H1 (cell line): Measurements from ENCODE around the gene COTL1. TPM values are rescaled to one million over a fixed set of nuclear protein-coding genes. Genes with fewer than 3 reads are reported as not detected.

ENCODE experiments used
- GABPA ChIP-seq: IDR thresholded peaks from 2 replicates; pipeline ENCODE4 v1.6.1; 2011; ENCODE audit warnings: mild to moderate bottlenecking, low read length, moderate library complexity, borderline replicate concordance; ENCODE audit not compliant: insufficient read depth
- polyA plus RNA-seq, 7 experiments: library from polyadenylated mRNA; depleted of rRNA in 3 of 7; stranded (reverse) in 5 of 7; unstranded in 2 of 7; fragments of >200 nt in 5 of 7; fragments of 200-250 nt in 2 of 7; gene quantifications; 1 replicate in 5 of 7; 2 replicates in 1 of 7; 4 replicates in 1 of 7; pipeline versions ENCODE4 v1.2.1 to v1.2.3, GENCODE V29; 2011 to 2013; ENCODE audit warnings: missing spikeins in 2 of 7, mixed read lengths in 2 of 7
- total RNA-seq: library from RNA; stranded (reverse); fragmentation: NEBNext Ultra II Directional; extraction: Animal tissue kit (Norgen Biotek cat#: 25700); gene quantifications from 2 replicates; pipeline ENCODE4 v1.2.1, GENCODE V29; 2021
- TF ChIP-seq, protein P1 (sequence below): fragments of 300-600 bp; sonication (generic); IDR thresholded peaks from 2 replicates; pipeline ENCODE4 v1.7.1; 2012; ENCODE audit warnings: low read length, moderate library complexity, mild to moderate bottlenecking, inconsistent platforms; ENCODE audit not compliant: insufficient replicate concordance

The COTL1 gene
- total and polyA plus RNA-seq, 2 of the 8 experiments (the other 6 are each of a cell fraction or from before 2014, with no cell fraction given) = 59.2 to 183 TPM

DNA sequence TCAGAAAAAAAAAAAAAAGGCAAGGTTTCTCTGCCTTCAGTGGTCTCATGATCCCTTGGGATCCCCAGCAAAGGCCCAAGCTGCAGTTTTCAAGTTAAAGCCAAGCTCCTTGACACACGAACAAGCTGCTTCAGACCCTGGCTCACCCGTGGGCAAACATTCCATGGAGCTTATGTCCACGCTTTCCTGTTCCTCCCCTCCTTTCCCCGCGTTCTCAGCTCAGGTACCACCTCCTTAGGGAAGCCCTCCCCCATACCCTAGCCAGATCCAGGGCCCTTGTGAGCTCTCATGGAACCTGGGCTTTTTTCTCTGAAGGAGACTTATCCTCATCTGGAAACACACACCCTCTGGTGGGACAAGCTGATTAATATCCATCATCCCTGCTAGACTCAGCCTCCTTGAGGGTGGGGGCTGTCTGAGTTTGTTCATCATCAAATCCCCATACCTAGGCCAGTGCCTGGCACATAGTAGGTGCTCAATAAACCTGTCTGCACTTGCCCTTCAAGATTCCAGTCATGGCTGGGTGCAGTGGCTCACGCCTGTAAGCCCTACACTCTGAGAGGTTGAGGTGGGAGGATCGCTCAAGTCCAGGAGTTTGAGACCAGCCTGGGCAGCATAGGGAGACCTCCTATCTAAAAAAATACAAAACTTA lies 54.7 kb downstream of the COTL1 start (continued):
- TF ChIP-seq, protein P1, sequence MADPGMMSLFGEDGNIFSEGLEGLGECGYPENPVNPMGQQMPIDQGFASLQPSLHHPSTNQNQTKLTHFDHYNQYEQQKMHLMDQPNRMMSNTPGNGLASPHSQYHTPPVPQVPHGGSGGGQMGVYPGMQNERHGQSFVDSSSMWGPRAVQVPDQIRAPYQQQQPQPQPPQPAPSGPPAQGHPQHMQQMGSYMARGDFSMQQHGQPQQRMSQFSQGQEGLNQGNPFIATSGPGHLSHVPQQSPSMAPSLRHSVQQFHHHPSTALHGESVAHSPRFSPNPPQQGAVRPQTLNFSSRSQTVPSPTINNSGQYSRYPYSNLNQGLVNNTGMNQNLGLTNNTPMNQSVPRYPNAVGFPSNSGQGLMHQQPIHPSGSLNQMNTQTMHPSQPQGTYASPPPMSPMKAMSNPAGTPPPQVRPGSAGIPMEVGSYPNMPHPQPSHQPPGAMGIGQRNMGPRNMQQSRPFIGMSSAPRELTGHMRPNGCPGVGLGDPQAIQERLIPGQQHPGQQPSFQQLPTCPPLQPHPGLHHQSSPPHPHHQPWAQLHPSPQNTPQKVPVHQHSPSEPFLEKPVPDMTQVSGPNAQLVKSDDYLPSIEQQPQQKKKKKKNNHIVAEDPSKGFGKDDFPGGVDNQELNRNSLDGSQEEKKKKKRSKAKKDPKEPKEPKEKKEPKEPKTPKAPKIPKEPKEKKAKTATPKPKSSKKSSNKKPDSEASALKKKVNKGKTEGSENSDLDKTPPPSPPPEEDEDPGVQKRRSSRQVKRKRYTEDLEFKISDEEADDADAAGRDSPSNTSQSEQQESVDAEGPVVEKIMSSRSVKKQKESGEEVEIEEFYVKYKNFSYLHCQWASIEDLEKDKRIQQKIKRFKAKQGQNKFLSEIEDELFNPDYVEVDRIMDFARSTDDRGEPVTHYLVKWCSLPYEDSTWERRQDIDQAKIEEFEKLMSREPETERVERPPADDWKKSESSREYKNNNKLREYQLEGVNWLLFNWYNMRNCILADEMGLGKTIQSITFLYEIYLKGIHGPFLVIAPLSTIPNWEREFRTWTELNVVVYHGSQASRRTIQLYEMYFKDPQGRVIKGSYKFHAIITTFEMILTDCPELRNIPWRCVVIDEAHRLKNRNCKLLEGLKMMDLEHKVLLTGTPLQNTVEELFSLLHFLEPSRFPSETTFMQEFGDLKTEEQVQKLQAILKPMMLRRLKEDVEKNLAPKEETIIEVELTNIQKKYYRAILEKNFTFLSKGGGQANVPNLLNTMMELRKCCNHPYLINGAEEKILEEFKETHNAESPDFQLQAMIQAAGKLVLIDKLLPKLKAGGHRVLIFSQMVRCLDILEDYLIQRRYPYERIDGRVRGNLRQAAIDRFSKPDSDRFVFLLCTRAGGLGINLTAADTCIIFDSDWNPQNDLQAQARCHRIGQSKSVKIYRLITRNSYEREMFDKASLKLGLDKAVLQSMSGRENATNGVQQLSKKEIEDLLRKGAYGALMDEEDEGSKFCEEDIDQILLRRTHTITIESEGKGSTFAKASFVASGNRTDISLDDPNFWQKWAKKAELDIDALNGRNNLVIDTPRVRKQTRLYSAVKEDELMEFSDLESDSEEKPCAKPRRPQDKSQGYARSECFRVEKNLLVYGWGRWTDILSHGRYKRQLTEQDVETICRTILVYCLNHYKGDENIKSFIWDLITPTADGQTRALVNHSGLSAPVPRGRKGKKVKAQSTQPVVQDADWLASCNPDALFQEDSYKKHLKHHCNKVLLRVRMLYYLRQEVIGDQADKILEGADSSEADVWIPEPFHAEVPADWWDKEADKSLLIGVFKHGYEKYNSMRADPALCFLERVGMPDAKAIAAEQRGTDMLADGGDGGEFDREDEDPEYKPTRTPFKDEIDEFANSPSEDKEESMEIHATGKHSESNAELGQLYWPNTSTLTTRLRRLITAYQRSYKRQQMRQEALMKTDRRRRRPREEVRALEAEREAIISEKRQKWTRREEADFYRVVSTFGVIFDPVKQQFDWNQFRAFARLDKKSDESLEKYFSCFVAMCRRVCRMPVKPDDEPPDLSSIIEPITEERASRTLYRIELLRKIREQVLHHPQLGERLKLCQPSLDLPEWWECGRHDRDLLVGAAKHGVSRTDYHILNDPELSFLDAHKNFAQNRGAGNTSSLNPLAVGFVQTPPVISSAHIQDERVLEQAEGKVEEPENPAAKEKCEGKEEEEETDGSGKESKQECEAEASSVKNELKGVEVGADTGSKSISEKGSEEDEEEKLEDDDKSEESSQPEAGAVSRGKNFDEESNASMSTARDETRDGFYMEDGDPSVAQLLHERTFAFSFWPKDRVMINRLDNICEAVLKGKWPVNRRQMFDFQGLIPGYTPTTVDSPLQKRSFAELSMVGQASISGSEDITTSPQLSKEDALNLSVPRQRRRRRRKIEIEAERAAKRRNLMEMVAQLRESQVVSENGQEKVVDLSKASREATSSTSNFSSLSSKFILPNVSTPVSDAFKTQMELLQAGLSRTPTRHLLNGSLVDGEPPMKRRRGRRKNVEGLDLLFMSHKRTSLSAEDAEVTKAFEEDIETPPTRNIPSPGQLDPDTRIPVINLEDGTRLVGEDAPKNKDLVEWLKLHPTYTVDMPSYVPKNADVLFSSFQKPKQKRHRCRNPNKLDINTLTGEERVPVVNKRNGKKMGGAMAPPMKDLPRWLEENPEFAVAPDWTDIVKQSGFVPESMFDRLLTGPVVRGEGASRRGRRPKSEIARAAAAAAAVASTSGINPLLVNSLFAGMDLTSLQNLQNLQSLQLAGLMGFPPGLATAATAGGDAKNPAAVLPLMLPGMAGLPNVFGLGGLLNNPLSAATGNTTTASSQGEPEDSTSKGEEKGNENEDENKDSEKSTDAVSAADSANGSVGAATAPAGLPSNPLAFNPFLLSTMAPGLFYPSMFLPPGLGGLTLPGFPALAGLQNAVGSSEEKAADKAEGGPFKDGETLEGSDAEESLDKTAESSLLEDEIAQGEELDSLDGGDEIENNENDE = no peak
- TF ChIP-seq GABPA = no peak
